SHP77 (cell line): ENCODE measurements around the gene GLYR1.
A peak's percentile ranks its signal among the peaks of the same experiment; 100 is the strongest.
"Not testable (repeated sequence)": the region's sequence is repeated elsewhere in the genome, so short reads cannot be mapped to it uniquely, and the experiment has no call there.

Experiments
- DNase-seq, 2 experiments: peaks; one replicate each; lab custom pipeline; 2025; lab: John Stamatoyannopoulos, UW

GLYR1 gene

DNA sequence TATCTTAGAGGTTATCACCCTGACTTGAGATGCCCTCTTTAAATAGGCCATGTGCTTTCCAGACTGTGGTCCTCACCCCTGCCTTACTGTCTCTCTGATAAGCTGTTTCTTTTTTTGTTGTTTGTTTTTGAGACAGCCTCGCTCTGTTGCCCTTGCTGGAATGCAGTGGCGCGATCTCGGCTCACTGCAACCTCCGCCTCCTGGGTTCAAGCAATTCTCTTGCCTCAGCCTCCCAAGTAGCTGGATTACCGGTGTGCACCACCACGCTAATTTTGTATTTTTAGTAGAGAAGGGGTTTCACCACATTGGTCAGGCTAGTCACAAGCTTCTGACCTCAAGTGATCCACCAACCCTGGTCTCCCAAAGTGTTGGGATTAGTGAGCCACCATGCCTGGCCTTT, 58.2 kb downstream of the GLYR1 start:
- no peak for DNase-seq

- no peak for DNase-seq
Observed at GRCh38 chr16:4788489-4788889, 58.6 kb downstream of the GLYR1 start.

DNA sequence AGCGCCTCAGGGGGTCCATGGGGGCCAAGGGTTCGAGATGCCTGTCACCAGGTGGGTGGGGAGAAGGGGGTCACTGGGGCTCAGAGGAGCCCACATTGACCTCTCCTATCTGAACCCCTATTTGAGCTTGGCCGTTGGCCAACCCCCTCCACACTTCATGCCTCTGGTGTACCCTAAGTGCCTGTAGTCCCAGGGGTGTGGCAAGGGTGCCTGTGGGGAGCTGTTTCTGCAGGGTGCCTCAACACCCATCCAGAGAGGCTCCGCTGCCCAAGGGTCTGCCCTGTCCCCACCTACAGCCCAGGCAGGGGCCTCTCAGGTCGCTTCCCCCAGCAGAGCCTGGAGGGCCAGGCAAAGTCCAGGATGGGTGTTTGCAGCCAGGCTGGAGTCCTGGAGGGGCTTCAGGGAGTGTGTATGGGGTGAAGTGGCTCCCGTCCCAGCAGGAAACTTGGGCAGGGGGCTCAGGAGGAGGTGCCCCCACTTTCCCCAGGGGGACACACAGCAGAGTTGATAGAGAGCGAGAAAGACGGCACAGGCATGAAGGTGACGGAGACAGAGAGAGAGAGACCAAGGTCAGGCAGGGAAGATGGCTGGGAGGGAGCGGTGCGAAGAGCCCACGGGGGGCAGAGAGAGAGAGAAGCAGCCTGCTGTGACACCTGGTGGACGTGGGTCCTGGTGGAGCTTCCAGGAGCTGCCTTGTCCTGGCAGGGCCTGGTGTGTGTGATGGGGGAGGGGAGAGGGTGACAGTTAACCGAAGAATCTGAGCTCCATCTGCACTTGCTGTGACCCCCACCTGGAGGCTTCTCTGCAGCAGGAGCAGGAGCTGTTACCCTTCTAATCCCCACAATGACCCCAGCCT, 59.2 kb downstream of the GLYR1 start, which contains the start of gene SEPTIN12:
Gene SEPTIN12 (minus strand): TSS at position 719 of the 856 bp plus-strand sequence. CDS start 700 bp downstream, at position 19.
- peak; percentile 24 to 37 for DNase-seq

DNA sequence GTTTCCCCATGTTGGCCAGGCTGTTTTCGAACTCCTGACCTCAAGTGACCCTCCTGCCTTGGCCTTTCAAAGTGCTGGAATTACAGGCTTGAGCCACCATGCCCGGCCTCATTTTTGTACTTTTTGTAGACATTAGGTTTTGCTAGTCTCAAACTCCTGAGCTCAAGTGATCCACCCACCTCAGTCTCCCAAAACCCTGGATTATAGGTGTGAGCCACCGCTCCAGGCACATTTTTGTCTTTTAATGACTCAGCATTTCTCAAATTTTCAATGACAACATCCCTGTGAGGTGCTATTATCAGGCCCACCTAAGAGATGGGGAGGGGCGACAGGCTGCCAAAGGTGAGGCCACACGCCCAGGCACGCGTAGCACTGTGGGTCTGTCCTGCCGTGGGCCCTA, 60.0 kb downstream of the GLYR1 start:
- no peak for DNase-seq

DNA sequence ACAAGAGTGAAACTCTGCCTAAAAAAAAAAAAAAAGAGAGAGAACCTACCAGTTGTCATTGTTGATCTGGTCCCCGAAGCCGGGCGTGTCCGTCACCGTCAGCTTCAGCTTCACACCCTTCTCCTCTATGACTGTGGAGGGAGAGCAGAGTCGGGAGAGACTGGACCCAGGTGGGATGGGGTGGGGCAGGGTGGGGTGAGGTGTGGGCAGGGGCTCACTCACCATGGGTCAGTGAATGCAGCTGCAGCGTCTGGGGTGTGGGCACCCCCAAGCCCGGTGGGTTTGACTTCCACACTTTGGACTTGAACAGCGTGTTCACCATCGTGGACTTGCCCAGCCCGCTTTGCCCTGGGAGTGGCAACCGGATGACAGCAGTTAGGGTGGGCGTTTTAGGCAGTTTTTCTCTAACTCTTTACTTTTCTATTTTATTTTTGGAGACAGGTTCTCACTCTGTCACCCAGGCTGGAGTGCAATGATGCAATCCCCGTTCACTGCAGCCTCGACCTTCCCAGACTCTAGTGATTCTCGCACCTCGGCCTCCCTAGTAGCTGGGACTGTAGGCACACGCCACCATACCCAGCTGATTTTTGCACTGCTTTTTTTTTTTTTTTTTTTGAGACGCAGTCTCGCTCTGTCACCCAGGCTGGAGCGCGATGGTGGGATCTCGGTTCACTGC, 61.2 kb downstream of the GLYR1 start:
- no peak for DNase-seq

DNA sequence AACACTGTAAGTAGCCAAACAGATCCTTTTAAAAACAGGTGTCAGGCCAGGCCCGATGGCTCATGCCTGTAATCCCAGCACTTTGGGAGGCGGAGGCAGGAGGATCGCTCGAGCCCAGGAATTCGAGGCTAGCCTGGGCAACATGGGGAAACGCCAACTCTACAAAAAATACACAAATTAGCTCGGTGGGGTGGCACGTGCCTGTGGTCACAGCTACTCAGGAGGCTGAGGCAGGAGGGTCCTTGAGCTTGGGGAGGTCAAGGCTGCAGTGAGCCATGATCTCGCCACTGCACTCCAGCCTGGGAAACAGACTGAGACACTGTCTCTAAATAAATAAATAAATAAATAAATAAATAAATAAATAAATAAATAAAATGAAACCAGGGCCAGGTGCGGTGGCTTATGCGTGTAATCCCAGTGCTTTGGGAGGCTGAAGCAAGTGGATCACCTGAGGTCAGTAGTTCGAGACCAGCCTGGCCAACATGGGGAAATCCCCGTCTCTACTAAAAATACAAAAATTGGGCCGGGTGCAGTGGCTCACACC, 62.6 kb downstream of the GLYR1 start:
- not testable (repeated sequence) for DNase-seq

DNA sequence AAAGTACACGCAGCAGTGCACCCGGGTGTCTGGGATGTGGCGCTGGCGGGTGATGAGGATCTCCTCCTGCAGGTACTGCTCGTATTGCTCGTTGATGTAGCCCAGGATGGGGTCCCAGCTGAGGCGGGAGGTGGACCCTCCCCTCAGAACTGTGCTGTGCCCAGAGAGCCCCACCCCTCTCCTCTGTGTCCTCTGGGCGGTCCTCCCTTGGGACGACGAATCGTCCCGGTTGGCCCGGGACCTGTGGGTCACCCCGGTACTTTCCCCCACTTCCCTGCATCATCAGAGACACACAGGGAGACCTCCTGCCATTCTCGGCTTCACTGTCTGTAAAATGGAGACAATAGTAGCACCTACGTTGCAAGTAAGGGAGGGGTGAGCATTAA, 63.1 kb downstream of the GLYR1 start:
- no peak for DNase-seq

GRCh38 chr16:4783251-4783950, 63.7 kb downstream of the GLYR1 start:
- no peak for DNase-seq

- no peak for DNase-seq
Observed at GRCh38 chr16:4780235-4780634, 66.9 kb downstream of the GLYR1 start.

DNA sequence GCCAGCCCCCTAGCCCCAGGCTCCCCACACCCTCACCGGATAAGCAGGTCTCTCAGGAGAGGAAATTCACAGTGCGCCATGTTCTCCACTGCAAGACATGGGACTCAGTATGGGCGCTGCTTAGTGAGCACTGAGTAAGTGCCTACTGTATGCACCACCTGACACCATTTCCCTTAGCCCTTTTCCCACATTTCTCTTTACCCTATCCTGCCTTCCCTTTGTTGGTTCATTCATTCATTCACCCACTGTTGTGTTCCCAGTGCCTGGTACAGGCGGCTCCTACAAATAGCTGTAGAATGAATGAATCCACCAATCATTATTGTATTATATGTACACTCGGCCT, 69.1 kb downstream of the GLYR1 start:
- no peak for DNase-seq

- no peak for DNase-seq
Observed at GRCh38 chr16:4777339-4778049, 69.6 kb downstream of the GLYR1 start.

DNA sequence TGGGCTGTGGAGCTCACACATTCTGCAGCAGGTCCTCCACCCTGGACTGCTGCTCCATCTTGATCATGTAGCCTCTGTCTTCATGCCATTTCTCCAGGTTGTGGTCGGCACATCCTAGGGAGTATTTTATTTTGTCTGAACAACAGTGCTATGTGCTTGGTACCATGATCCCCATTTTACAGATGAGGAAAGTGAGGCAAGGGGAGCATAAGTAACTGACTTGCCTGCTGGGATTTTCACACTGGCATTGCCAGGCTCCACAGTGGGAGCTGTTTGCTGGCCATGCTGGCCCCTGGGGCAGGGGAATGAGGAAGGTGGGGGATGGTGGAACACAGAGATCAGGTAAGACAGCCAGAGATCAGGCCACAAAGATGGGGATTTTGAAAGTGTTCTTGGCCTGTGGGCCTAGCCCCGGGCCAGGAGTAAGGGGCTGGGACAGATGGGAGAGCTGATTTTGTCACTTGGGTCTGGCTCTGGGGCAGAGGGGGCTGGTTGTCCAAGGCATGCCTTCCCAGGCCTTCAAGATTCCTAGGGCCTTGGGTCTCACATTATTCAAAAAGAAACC, 70.9 kb downstream of the GLYR1 start:
- no peak for DNase-seq

DNA sequence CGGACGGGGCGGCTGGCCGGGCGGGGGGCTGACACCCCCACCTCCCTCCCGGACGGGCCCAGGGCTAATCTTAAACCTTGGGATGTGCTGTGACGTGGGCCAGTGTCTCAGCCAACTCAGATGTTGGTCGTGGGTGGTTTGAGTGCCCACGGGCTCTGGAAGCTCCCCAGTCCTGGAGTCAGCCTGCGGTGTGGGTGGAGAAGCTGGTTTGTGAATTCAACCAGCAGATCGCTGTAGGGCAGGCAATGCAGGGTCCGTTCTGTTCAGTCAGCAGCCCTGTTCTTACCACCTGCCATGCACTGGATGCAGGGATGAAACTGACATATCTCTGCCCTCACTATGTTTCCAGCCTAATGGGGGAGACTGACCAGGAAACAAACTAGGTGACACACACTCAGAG, 72.1 kb downstream of the GLYR1 start:
- no peak for DNase-seq

DNA sequence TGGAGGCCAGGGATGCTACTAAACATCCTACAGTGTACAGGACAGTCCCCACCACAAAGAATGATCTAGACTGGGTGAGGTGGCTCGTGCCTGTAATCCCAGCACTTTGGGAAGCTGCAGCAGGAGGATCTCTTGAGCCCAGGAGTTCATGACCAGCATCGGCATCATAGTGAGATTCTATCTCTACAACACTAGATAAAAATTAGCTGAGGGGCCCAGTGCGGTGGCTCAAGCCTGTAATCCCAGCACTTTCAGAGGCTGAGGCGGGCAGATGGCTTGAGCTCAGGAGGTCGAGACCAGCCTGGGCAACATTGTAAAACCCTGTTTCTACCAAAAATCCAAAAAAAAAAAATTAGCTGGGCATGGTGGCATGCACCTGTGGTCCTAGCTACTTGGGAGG, 74.7 kb downstream of the GLYR1 start:
- no peak for DNase-seq

GRCh38 chr16:4771646-4772045, 75.4 kb downstream of the GLYR1 start:
- DNase-seq = no peak

GRCh38 chr16:4769306-4769638, 77.8 kb downstream of the GLYR1 start:
- DNase-seq = no peak

DNA sequence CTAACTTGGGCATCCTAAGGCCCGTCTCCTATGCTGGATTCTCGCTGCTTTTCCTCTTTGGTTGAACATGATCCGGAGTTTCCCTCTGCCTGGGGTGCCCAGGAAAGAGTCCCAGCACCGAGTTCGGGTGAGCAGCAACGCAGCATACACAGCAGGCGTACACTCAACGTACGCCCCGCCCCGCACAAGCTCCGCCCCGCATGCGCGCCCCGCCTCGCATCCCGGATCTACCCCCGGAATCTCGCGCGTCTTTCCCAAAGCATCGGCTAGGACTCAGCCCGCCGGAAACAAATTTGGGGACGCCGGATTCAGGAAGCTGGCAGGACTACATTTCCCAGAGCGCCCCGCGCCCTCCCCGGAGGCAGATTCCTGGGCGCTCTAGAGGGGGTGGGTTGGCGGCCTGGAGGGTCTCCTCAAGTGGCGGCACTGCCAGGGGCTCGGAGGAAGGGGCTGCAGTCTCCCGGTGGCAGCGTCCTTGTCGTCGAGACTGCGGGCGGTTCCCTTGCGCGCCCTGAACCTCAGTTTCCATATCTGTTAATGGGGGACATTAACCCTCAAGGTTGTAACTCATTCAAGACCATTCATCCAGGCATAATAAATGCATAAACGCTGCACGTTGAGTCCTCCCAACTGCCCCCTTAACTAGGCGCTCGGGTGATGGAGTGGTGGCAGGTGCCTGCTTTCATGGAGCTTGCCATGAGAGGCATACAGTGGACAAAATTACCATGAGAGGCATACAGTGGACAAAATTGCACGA, 78.4 kb downstream of the GLYR1 start:
- DNase-seq = peak; percentile 97

GRCh38 chr16:4767872-4768548, 79.1 kb downstream of the GLYR1 start:
- DNase-seq = peak in 1 of 2 experiments; percentile 25

GRCh38 chr16:4766875-4767628, 80.0 kb downstream of the GLYR1 start, which contains the start of gene ZNF500:
Gene ZNF500, minus strand, starts transcription at chr16:4767162. Its CDS starts 1,184 bp downstream, at chr16:4765978.
- DNase-seq = peak; percentile 94
